ENCODE data around the gene DGKI. TPM values are rescaled to one million over a fixed set of nuclear protein-coding genes. Genes with fewer than 3 reads are reported as not detected.

The DGKI gene
- total and polyA plus RNA-seq, 2 of the 4 experiments (the other 2 are of a cell fraction): 3.9 to 15.8 TPM

- H4K91ac ChIP-seq (ENCODE audit: insufficient read depth, low read depth, low read length): no peak overlapping the region
- H4K8ac ChIP-seq (ENCODE audit: low read depth in 2 of 2, low read length in 2 of 2): no peak overlapping the region
- H2BK120ac ChIP-seq (ENCODE audit: low read depth, low read length): no peak overlapping the region
- no peak overlapping the region for H3K27ac ChIP-seq (ENCODE audit: insufficient read depth, low read length)
- peaks cover 4% of the 10 kb centered on the region for H3K4me1 ChIP-seq (ENCODE audit: control insufficient read depth, insufficient read depth, low read length)
- no peak overlapping the region for H2BK20ac ChIP-seq (ENCODE audit: low read depth, low read length)
- H3K14ac ChIP-seq (replicated peaks; ENCODE audit: low read depth, low read length): no peak overlapping the region; the same call in 1 of the 2 replicates
- H3K4ac ChIP-seq (ENCODE audit: low read depth, low read length): no peak overlapping the region
- ChIA-PET POLR2A (ENCODE audit: unreplicated experiment) (no interaction called here), CTCF (no interaction called here)
- H3K36me3 ChIP-seq (ENCODE audit: control insufficient read depth, insufficient read depth, low read length): no peaks in the 10 kb centered on the region
- WGBS, 2 experiments (ENCODE audit: extremely low coverage in 2 of 2, insufficient read length in 1 of 2): no CpG with 5 or more reads among the region's 3 CpGs
- ATAC-seq (ENCODE audit: low read depth) (no peak), DNase-seq (no peak)
- no peak overlapping the region for H2AFZ ChIP-seq (replicated peaks; ENCODE audit: low read length, poor library complexity)
- no peak overlapping the region for H2AK9ac ChIP-seq (replicated peaks; ENCODE audit: low read depth, low read length, poor library complexity)
- no peak overlapping the region for H4K5ac ChIP-seq (ENCODE audit: low read depth, low read length)
- no peaks in the 10 kb centered on the region for H4K20me1 ChIP-seq (ENCODE audit: insufficient read depth, low read length)
- peak overlapping the region; percentile 20; the same call in 1 of the 2 replicates for H3K18ac ChIP-seq (ENCODE audit: low read depth, low read length)
- H3K9me3 ChIP-seq (ENCODE audit: control insufficient read depth, insufficient read depth, low read length): no peaks in the 10 kb centered on the region
- no peak overlapping the region for H3K4me2 ChIP-seq (ENCODE audit: low read depth, low read length)
- peak overlapping the region; percentile 31; the same call in 1 of the 2 replicates for H2AK5ac ChIP-seq (ENCODE audit: low read depth, low read length)
- peaks cover 4% of the 10 kb centered on the region for H3K9me1 ChIP-seq (ENCODE audit: insufficient read depth, low read length)
- H3K79me1 ChIP-seq (ENCODE audit: low read depth in 1 of 2, low read length in 2 of 2): no peaks in the 10 kb centered on the region; a peak in 1 of 4 replicates
- dilution Hi-C loops (cut with HindIII; ENCODE audit: low sequenced_read_pairs, unreplicated experiment): no loop called here
- TF ChIP-seq POLR2A (IDR thresholded peaks at IDR 0.05; ENCODE audit: low read depth, low read length) (no peak), FOS (IDR thresholded peaks at IDR 0.05; ENCODE audit: low read depth, low read length) (no peak), MAZ (IDR thresholded peaks at IDR 0.05; ENCODE audit: borderline replicate concordance, low read depth, low read length) (no peak), CHD1 (IDR thresholded peaks at IDR 0.05; ENCODE audit: low read depth, low read length) (no peak), ELK1 (IDR thresholded peaks at IDR 0.05; ENCODE audit: borderline replicate concordance, low read depth, low read length) (no peak), BHLHE40 (IDR thresholded peaks at IDR 0.05; ENCODE audit: low read depth, low read length) (no peak), USF2 (IDR thresholded peaks at IDR 0.05; ENCODE audit: low read depth, low read length) (no peak), CEBPB (IDR thresholded peaks at IDR 0.05; ENCODE audit: low read depth, low read length) (no peak), MXI1 (IDR thresholded peaks at IDR 0.05; ENCODE audit: borderline replicate concordance, low read depth, low read length) (no peak), CTCF (conservative IDR thresholded peaks at IDR 0.05; ENCODE audit: low read depth, low read length) (no peak), RFX5 (IDR thresholded peaks at IDR 0.05; ENCODE audit: low read depth, low read length) (no peak), MAFK (IDR thresholded peaks at IDR 0.05; ENCODE audit: low read depth, low read length) (no peak), SMC3 (IDR thresholded peaks at IDR 0.05; ENCODE audit: low read depth, low read length) (no peak), NFE2L2 (IDR thresholded peaks at IDR 0.05; ENCODE audit: low read depth, low read length) (no peak), RCOR1 (IDR thresholded peaks at IDR 0.05; ENCODE audit: insufficient replicate concordance, low read length) (no peak), RAD21 (IDR thresholded peaks at IDR 0.05; ENCODE audit: low read length) (no peak)
- in situ Hi-C loops (cut with MboI; ENCODE audit: low sequenced_read_pairs): no loop called here
- no TSS peak for BruUV-seq (replicated peaks)
- no peak overlapping the region for H3K56ac ChIP-seq (ENCODE audit: extremely low read depth, insufficient read depth, low read length)
- peak overlapping the region; percentile 80 for H2BK5ac ChIP-seq (ENCODE audit: low read depth, low read length, poor library complexity, severe bottlenecking)
- no peak overlapping the region for H3K4me3 ChIP-seq (ENCODE audit: insufficient read depth, low read depth, low read length)
- no peak overlapping the region for H3K9ac ChIP-seq (ENCODE audit: low read depth, low read length)
- intact Hi-C loops (cut with micrococcal nuclease): no loop called here
- H3K27me3 ChIP-seq (ENCODE audit: control insufficient read depth, insufficient read depth, low read length): no peaks in the 10 kb centered on the region
- H2BK15ac ChIP-seq (ENCODE audit: low read depth, low read length): no peak overlapping the region
- H3K23ac ChIP-seq (ENCODE audit: low read depth, low read length): no peak overlapping the region
These were observed 21.3 kb downstream of the DGKI start for GRCh38 chr7:137825489-137825888.
